ENCODE results near the gene ASB13.

- TF ChIP-seq POLR2A (IDR thresholded peaks at IDR 0.05) (no peak), POLR2AphosphoS5 (IDR thresholded peaks at IDR 0.05) (no peak)
Observed at GRCh38 chr10:5688587-5688986, 22.2 kb upstream of the ASB13 start.
